GM12892 (cell line): ENCODE measurements around the gene BMP3.

Experiments
- POLR2A ChIP-seq: IDR thresholded peaks from 2 replicates; pipeline ENCODE4 v1.6.1; 2011; ENCODE audit warnings: low read depth, low read length, control low read depth
- POLR2AphosphoS5 ChIP-seq: IDR thresholded peaks from 2 replicates; pipeline ENCODE4 v1.6.1; 2011; ENCODE audit warnings: low read depth, low read length, control low read depth

DNA sequence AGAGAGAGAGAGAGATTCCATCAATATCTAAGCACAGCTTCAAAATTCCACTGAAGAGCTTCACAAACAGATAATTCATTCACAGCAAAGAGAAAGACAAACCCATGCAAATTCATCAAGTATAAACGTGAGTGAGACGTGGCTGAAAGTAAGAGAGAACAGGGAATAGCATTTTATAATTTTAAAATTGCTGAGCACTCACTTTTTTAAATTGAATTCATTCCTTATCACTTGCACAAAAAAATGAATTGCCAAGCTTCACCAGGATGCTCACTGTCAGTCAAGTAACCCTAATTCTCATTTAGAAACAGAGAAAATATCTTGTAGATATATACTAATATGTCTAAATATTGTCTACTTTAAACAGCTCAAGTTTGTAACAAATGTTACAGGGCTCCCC, 40.5 kb downstream of the BMP3 start:
- TF ChIP-seq POLR2A (no peak), POLR2AphosphoS5 (no peak)
